Measurements from ENCODE around the gene MAMLD1. TPM values are rescaled to one million over a fixed set of nuclear protein-coding genes. Genes with fewer than 3 reads are reported as not detected.
A peak's percentile ranks its signal among the peaks of the same experiment; 100 is the strongest.

The MAMLD1 gene
- total and polyA plus RNA-seq, 9 of the 15 experiments (the other 6 are each of a cell fraction or from before 2014, with no cell fraction given) = 0.12 to 0.18 TPM; not detected in 7

DNA sequence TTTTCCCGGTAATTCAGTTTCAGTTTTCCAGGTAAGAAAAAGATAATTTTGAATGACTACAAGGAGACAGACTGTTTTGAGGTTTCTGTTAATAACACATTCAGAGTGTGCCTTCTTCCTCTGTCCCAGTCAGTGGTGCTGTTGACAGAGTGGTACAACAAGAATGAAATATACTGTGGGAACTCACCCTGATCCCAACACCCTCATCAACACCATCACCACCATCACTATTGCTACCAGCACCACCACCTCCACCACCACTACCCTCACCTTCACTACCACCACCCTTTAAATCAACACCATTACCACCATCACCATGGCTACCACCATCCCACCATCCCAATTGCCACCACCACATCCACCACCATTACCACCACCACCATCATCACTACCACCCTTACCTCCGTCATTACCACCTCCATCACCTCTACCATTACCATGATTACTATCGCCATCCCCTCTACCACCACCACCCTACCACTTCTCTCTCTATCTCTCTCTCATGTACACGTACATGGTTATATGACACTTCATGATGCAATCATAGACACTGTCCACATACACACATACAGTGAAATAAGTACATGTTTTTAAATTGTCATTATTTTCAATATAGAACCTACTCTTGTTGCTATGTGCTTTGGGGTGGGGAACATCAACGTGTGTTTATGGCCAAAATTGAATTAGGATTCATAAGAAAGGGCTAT, 91.5 kb downstream of the MAMLD1 start:
- ChIA-PET CTCF (ENCODE audit: low intra/inter-chr PET ratio) (no interaction called here), POLR2A (interaction anchor here (0.7 kb wide), 1 partner anchor 1855 kb away, joined by 3 read pairs; no protein-coding TSS in a partner anchor)
- Histone ChIP-seq H3K4me2 (ENCODE audit: insufficient read depth, low read length) (no peak overlapping the region), H3K27me3 (ENCODE audit: control insufficient read depth in 2 of 2, insufficient read depth in 2 of 2, low read length in 2 of 2) (no peaks in the 10 kb centered on the region), H3K9ac (ENCODE audit: insufficient read depth in 1 of 2, low read depth in 2 of 2, low read length in 2 of 2) (no peak overlapping the region), H3K79me2 (ENCODE audit: control insufficient read depth, insufficient read depth, low read length) (no peaks in the 10 kb centered on the region), H3K9me1 (ENCODE audit: control insufficient read depth, insufficient read depth, low read length) (no peaks in the 10 kb centered on the region), H2AFZ (ENCODE audit: low read depth, low read length) (no peak overlapping the region), H3K36me3 (ENCODE audit: control insufficient read depth, insufficient read depth, low read length) (no peaks in the 10 kb centered on the region), H3K9me3 (replicated peaks; ENCODE audit: control insufficient read depth, insufficient read depth, low read depth, low read length) (no peaks in the 10 kb centered on the region), H3K27ac (ENCODE audit: extremely low read depth, low read depth, low read length) (no peak overlapping the region), H3K4me3 (no peak overlapping the region), H3K4me1 (replicated peaks in 1 of 2; ENCODE audit: control insufficient read depth in 2 of 2, insufficient read depth in 2 of 2, low read length in 2 of 2) (peaks cover 0 to 7% of the 10 kb centered on the region in 2 experiments; a peak in 2 of 5 replicates), H4K20me1 (replicated peaks; ENCODE audit: control insufficient read depth, insufficient read depth, low read length) (no peaks in the 10 kb centered on the region)
- TF ChIP-seq ZNF589 (CRISPR knock-in tag; IDR thresholded peaks at IDR 0.05; ENCODE audit: low read depth) (no peak), TEAD1 (CRISPR knock-in tag; IDR thresholded peaks at IDR 0.05) (no peak), ZNF644 (tag; IDR thresholded peaks at IDR 0.05; ENCODE audit: low read depth) (no peak), TSC22D4 (tag; IDR thresholded peaks at IDR 0.05) (no peak), ZNF780A (CRISPR knock-in tag; IDR thresholded peaks at IDR 0.05) (no peak), HCFC1 (IDR thresholded peaks at IDR 0.05; ENCODE audit: low read depth, low read length) (no peak)
- TF ChIP-seq, protein P1, sequence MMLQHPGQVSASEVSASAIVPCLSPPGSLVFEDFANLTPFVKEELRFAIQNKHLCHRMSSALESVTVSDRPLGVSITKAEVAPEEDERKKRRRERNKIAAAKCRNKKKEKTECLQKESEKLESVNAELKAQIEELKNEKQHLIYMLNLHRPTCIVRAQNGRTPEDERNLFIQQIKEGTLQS (IDR thresholded peaks at IDR 0.05) = peak; percentile 22; the same call in 1 of the 2 replicates
- TF ChIP-seq, protein P1 (CRISPR knock-in tag; conservative IDR thresholded peaks at IDR 0.05) = no peak
- TF ChIP-seq, protein P2, sequence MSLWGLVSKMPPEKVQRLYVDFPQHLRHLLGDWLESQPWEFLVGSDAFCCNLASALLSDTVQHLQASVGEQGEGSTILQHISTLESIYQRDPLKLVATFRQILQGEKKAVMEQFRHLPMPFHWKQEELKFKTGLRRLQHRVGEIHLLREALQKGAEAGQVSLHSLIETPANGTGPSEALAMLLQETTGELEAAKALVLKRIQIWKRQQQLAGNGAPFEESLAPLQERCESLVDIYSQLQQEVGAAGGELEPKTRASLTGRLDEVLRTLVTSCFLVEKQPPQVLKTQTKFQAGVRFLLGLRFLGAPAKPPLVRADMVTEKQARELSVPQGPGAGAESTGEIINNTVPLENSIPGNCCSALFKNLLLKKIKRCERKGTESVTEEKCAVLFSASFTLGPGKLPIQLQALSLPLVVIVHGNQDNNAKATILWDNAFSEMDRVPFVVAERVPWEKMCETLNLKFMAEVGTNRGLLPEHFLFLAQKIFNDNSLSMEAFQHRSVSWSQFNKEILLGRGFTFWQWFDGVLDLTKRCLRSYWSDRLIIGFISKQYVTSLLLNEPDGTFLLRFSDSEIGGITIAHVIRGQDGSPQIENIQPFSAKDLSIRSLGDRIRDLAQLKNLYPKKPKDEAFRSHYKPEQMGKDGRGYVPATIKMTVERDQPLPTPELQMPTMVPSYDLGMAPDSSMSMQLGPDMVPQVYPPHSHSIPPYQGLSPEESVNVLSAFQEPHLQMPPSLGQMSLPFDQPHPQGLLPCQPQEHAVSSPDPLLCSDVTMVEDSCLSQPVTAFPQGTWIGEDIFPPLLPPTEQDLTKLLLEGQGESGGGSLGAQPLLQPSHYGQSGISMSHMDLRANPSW (CRISPR knock-in tag; IDR thresholded peaks at IDR 0.05) = no peak
- TF ChIP-seq, protein P3, sequence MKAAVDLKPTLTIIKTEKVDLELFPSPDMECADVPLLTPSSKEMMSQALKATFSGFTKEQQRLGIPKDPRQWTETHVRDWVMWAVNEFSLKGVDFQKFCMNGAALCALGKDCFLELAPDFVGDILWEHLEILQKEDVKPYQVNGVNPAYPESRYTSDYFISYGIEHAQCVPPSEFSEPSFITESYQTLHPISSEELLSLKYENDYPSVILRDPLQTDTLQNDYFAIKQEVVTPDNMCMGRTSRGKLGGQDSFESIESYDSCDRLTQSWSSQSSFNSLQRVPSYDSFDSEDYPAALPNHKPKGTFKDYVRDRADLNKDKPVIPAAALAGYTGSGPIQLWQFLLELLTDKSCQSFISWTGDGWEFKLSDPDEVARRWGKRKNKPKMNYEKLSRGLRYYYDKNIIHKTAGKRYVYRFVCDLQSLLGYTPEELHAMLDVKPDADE (conservative IDR thresholded peaks at IDR 0.05; ENCODE audit: control insufficient read depth, low read depth, low read length) = no peak
- no peak for ATAC-seq
- no TSS peak for BruUV-seq (replicated peaks)
- 6% methylated on average over 5 of the region's 5 CpGs for WGBS (ENCODE audit: insufficient coverage, low coverage, missing lambda C conversion rate)
- no peak for DNase-seq (ENCODE audit: extremely low read depth in 1 of 4, low spot score in 3 of 4)
- in situ Hi-C loops (cut with MboI) = no loop called here
- intact Hi-C loops (cut with micrococcal nuclease) = no loop called here
- no peak for FAIRE-seq

All from K562 (cell line).